SJCRH30 (cell line): ENCODE results near the gene SHROOM1. TPM values are rescaled to one million over a fixed set of nuclear protein-coding genes. Genes with fewer than 3 reads are reported as not detected.
"Not testable (repeated sequence)": the region's sequence is repeated elsewhere in the genome, so short reads cannot be mapped to it uniquely, and the experiment has no call there.

ENCODE experiments used
- DNase-seq, 2 experiments: peaks; one replicate each; pipeline ENCODE4 v3.0.0-alpha.2; 2015 to 2020
- H3K27ac ChIP-seq: fragments of 250-450 bp; sonication (Bioruptor Pico); 2 replicates; pipeline ENCODE4 v1.5.1; 2020; ENCODE audit warnings: mild to moderate bottlenecking, moderate library complexity
- H3K27me3 ChIP-seq: fragments of 250-450 bp; sonication (Bioruptor Pico); 2 replicates; pipeline ENCODE4 v1.5.1; 2020; ENCODE audit warnings: mild to moderate bottlenecking, moderate library complexity
- H3K36me3 ChIP-seq: fragments of 250-450 bp; sonication (Bioruptor Pico); 2 replicates; pipeline ENCODE4 v1.5.1; 2020; ENCODE audit warnings: mild to moderate bottlenecking, moderate library complexity
- H3K4me1 ChIP-seq: fragments of 250-450 bp; sonication (Bioruptor Pico); 2 replicates; pipeline ENCODE4 v1.5.1; 2020; ENCODE audit warnings: mild to moderate bottlenecking, moderate library complexity
- H3K4me3 ChIP-seq: fragments of 250-450 bp; sonication (Bioruptor Pico); 2 replicates; pipeline ENCODE4 v1.5.1; 2020; ENCODE audit warnings: mild to moderate bottlenecking, moderate library complexity
- H3K9me3 ChIP-seq: fragments of 250-450 bp; sonication (Bioruptor Pico); replicated peaks from 2 replicates; pipeline ENCODE4 v1.5.1; 2020; ENCODE audit warnings: mild to moderate bottlenecking, moderate library complexity
- total RNA-seq: library from RNA; depleted of rRNA; stranded (reverse); fragments of >200 nt; shearing (Covaris generic); gene quantifications from 2 replicates; pipeline ENCODE4 v1.2.3, GENCODE V29; 2014

Gene SHROOM1
- total RNA-seq, 1 experiment from 2014 or later: 1.6 TPM

DNA sequence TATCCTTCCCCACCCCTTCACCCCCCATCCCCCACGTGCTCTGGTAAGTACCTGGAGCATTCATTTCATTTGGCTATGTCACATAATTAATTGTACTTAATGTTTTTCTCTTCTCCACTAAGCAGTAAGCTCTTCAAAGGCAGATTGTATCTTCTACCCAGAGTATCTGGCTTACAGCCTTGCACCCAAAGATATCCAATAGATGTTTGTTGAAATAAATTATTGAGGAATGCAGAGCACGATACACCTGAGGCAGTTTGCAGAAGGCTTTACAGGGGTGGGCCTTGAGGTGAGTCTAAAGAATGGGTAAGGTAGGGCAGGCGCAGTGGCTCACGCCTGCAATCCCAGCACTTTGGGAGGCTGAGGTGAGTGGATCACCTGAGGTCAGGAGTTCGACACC is 19.8 kb downstream of the SHROOM1 start:
- Histone ChIP-seq H3K4me3 (no peak overlapping the region), H3K4me1 (no peaks in the 10 kb centered on the region), H3K36me3 (no peaks in the 10 kb centered on the region), H3K27ac (no peak overlapping the region), H3K27me3 (peaks cover 4% of the 10 kb centered on the region; the same call in 1 of the 2 replicates), H3K9me3 (no peaks in the 10 kb centered on the region)
- DNase-seq: no peak

DNA sequence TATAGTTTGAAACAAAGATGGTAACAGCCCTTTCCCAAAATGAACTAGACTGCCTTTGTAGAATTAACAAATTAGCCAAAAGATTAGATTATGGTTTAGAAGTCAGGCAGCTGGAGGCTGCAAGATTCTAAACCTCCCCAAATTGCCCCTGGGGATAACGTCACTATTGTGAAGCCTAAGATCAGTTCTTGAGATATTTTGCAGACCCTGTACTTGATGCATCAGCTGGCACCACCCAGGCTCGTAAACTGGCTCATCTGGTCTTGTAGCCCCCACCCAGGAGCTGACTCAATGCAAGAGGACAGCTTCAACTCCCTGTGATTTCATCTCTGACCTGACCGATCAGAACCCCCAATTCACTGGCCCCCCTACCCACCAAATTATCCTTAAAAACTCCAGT is 21.6 kb downstream of the SHROOM1 start:
- no peak overlapping the region for H3K4me3 ChIP-seq
- no peak for DNase-seq
- peaks cover 4% of the 10 kb centered on the region; the same call in 1 of the 2 replicates for H3K27me3 ChIP-seq
- H3K36me3 ChIP-seq: no peaks in the 10 kb centered on the region
- H3K27ac ChIP-seq: no peak overlapping the region
- H3K4me1 ChIP-seq: no peaks in the 10 kb centered on the region
- H3K9me3 ChIP-seq: no peaks in the 10 kb centered on the region

DNA sequence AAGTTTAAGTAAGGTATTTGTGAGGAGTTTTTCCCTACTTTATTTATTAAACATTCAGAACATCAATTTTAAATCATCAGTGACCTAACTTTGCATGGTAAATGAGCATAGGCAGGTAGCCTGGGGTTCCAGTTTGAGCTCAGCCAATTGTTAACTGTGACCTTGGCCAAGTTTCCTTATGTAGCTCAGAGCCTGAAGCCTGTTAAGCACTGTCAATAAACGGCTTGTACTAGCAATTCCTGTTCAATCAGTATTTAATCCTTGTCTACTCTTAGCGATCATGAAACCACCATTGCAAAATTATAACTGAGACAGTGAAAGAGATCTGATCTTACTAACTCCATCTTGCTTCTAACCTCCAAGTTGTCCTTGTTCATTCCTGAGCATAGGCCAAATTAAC is 22.0 kb downstream of the SHROOM1 start:
- no peak overlapping the region for H3K4me3 ChIP-seq
- H3K4me1 ChIP-seq: no peaks in the 10 kb centered on the region
- no peak for DNase-seq
- no peaks in the 10 kb centered on the region for H3K9me3 ChIP-seq
- H3K36me3 ChIP-seq: no peaks in the 10 kb centered on the region
- no peak overlapping the region for H3K27ac ChIP-seq
- peaks cover 4% of the 10 kb centered on the region; the same call in 1 of the 2 replicates for H3K27me3 ChIP-seq

DNA sequence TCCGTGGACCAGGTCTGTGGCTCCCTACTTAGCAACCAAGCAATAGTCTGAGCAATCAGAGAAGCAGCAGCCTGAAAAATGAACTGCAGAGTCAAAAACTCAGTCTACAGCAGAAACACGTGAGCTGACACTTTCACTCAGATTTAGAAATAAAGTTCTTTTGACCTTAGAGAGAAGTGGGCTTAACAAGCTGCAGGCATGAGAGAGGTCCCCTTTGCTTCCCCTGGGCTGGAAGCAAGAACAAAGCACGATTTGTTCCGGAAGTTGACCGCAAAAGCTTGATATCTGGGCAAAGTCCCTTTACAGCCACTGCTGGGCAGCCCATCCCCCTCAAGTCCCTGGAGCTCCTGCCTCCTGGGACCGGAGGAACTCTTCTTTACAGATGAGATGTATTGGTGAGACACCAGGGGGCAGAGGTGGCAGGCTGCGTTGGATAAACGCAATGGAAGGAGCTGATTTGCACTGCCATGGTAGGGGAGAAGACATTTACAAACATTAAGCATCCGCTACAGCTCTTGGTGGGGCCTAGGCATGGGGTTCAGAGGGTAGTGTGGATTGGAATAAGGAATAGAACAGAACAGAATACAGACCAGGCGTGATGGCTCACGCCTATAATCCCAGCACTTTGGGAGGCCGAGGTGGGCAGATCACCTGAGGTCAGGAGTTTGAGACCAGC is 23.1 kb downstream of the SHROOM1 start:
- peaks cover 4% of the 10 kb centered on the region; the same call in 1 of the 2 replicates for H3K27me3 ChIP-seq
- H3K27ac ChIP-seq: no peak overlapping the region
- no peaks in the 10 kb centered on the region for H3K4me1 ChIP-seq
- no peak overlapping the region for H3K4me3 ChIP-seq
- DNase-seq: peak; percentile 65 to 77
- no peaks in the 10 kb centered on the region for H3K9me3 ChIP-seq
- H3K36me3 ChIP-seq: no peaks in the 10 kb centered on the region

DNA sequence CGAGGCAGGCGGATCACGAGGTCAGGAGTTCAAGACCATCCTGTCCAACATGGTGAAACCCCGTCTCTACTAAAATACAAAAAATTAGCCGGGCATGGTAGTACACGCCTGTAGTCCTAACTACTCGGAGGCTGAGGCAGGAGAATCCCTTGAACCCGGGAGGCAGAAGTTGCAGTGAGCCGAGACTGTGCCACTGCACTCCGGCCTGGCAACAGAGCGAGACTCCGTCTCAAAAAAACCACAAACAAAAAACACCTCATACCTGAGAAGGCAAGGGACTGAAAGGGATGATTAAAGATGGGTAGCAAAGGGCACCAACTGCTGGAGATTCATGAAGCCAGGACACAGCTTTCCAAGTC is 23.7 kb downstream of the SHROOM1 start:
- not testable (repeated sequence) for H3K27ac ChIP-seq, H3K4me1 ChIP-seq, H3K27me3 ChIP-seq, DNase-seq, H3K4me3 ChIP-seq, H3K9me3 ChIP-seq, H3K36me3 ChIP-seq

DNA sequence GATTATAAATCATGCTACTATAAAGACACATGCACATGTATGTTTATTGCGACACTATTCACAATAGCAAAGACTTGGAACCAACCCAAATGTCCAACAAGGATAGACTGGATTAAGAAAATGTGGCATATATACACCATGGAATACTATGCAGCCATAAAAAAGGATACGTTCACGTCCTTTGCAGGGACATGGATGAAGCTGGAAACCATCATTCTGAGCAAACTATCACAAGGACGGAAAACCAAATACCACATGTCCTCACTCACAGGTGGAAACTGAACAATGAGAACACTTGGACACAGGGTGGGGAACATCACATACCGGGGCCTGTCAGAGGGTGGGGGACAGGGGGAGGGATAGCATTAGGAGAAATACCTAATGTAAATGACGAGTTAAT is 24.6 kb downstream of the SHROOM1 start:
- H3K27ac ChIP-seq, H3K9me3 ChIP-seq, H3K4me1 ChIP-seq, H3K36me3 ChIP-seq, H3K4me3 ChIP-seq, DNase-seq, H3K27me3 ChIP-seq: not testable (repeated sequence)

DNA sequence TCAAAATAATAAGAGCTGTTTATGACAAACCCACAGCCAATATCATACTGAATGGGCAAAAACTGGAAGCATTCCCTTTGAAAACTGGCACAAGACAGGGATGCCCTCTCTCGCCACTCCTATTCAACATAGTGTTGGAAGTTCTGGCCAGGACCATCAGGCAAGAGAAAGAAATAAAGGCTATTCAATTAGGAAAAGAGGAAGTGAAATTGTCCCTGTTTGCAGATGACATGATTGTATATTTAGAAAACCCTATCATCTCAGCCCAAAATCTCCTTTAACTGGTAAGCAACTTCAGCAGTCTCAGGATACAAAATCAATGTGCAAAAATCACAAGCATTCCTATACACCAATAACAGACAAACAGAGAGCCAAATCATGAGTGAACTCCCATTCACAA is 26.2 kb downstream of the SHROOM1 start:
- not testable (repeated sequence) for H3K4me3 ChIP-seq, H3K27ac ChIP-seq, H3K4me1 ChIP-seq, DNase-seq, H3K27me3 ChIP-seq, H3K9me3 ChIP-seq, H3K36me3 ChIP-seq

DNA sequence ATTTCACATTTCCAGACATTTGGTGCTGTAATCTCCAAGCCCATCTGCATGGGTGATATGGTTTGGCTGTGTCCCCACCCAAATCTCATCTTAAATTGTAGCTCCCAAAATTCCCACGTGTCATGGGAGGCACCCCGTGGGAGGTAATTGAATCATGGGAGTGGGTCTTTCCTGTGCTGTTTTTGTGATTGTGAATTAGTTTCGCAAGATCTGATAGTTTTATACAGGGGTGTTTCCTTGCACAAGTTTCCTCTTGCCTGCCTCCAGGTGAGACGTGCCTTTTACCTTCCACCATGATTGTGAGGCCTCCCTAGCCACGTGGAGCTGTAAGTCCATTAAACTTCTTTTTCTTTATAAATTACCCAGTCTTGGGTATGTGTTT is 27.8 kb downstream of the SHROOM1 start:
- not testable (repeated sequence) for H3K9me3 ChIP-seq, H3K27ac ChIP-seq, H3K27me3 ChIP-seq, H3K36me3 ChIP-seq, DNase-seq, H3K4me3 ChIP-seq, H3K4me1 ChIP-seq

DNA sequence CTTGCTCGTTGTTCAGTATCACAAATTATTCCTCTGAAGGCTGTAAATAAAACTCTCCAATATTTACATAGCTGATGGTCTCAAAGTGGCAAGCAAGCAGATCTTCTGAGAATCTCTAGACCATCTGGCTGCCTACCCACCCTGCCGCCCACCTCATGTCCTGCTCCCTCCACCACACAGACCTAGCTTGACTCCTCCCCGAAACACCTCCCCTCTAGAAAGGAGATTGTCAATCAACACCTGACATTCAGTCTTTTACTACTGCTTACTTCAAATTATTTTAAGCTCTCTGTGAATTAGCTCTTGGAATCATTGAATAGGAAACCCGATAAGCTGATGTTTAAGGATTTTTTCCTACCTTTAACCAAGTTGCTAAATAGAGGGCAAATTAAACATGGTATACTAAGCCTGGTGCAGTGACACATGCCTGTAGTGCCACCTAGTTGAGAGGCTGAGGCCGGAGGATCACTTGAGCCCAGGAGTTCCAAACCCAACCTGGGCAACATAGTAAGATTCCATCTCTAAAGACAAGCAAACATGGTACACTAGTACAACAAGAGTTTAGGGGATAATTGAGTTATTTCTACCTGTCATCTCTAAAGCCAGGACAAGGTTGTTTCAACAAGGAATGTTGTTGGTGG is 28.3 kb downstream of the SHROOM1 start:
- Histone ChIP-seq H3K4me1 (no peaks in the 10 kb centered on the region), H3K4me3 (no peak overlapping the region), H3K27ac (no peak overlapping the region), H3K27me3 (no peaks in the 10 kb centered on the region), H3K9me3 (no peaks in the 10 kb centered on the region), H3K36me3 (no peaks in the 10 kb centered on the region)
- DNase-seq: no peak

DNA sequence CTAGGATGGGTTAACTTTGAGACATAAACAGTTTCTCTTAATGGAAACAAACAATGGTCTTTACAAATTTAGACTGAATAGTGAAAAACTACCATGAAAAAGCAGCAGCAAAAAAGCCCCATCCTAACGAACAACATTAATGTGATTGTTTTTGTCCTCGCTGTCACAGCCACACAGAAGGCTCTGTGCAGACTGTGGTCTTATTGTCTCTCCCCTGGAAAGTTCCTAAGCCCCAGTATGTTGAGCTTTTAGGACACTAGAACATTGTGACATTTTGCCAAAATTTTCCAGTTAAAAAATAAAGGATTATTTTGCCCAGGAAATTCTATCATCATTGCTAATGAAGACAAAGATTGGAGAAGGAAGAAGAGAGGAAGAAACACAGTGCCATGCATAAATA is 29.9 kb downstream of the SHROOM1 start:
- DNase-seq: no peak
- Histone ChIP-seq H3K36me3 (no peaks in the 10 kb centered on the region), H3K4me1 (no peaks in the 10 kb centered on the region), H3K27me3 (no peaks in the 10 kb centered on the region), H3K27ac (no peak overlapping the region), H3K9me3 (no peaks in the 10 kb centered on the region), H3K4me3 (no peak overlapping the region)

DNA sequence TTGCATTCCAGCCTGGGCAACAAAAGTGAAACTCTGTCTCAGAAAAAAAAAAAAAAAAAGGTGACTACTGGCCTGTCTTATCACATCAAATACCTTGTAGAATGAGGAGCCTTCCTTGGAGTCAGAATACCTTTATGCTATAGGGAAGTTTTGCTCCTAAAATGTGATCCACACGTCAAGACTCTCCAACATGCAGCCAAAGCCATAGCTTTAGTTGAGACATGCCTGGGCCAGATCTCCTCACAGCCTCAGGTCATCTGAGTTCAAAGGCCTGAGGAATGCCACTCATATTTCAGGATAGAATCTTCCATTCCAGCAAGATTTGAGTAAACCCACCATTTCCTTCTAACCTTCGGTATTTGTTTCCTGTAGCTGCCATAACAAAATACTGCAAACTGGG is 31.1 kb downstream of the SHROOM1 start:
- DNase-seq: no peak
- Histone ChIP-seq H3K9me3 (no peaks in the 10 kb centered on the region), H3K27me3 (no peaks in the 10 kb centered on the region), H3K27ac (no peak overlapping the region), H3K36me3 (no peaks in the 10 kb centered on the region), H3K4me1 (no peaks in the 10 kb centered on the region), H3K4me3 (no peak overlapping the region)

DNA sequence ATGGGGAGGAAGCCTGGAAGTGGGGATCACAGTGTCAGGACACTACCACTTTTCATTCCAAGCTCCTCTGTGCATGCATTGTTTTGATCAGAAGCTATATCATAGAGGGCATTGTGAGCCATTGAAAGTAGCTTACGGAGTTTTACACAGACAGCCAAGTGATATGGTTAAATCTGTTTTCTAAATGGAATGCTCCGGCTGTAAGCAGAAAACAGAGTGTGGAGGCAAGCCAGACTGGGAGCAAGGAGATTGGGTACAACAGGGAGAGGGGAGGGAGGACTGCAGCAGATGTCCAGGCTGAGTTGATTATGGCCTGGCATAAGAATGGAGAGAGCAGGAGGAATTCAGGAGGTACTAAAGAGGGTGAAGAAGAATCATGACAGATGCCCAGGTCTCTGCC is 32.8 kb downstream of the SHROOM1 start:
- Histone ChIP-seq H3K27me3 (no peaks in the 10 kb centered on the region), H3K27ac (no peak overlapping the region), H3K4me3 (no peak overlapping the region), H3K9me3 (no peaks in the 10 kb centered on the region), H3K36me3 (no peaks in the 10 kb centered on the region), H3K4me1 (no peaks in the 10 kb centered on the region)
- DNase-seq: no peak

DNA sequence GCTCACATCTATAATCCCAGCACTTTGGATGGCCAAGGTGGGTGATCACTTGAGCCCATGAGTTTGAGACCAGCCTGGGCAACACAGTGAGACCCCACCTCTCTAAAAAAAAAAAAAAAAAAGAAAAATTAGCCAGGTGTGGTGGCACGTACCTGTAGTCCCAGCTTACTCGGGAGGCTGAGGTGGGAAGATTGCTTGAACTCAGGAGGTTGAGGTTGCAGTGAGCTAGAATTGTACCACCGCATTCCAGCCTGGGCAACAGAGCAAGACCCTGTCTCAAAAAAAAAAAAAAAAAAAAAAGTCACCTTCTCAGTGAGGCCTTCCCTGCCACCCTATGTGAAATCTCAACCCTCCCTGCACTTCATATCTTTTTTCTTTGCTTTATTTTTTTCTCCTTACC is 39.4 kb downstream of the SHROOM1 start:
- Histone ChIP-seq H3K27ac (no peak overlapping the region), H3K27me3 (no peaks in the 10 kb centered on the region; the same call in 1 of the 2 replicates), H3K9me3 (no peaks in the 10 kb centered on the region), H3K36me3 (no peaks in the 10 kb centered on the region), H3K4me1 (no peaks in the 10 kb centered on the region), H3K4me3 (no peak overlapping the region)
- no peak for DNase-seq

DNA sequence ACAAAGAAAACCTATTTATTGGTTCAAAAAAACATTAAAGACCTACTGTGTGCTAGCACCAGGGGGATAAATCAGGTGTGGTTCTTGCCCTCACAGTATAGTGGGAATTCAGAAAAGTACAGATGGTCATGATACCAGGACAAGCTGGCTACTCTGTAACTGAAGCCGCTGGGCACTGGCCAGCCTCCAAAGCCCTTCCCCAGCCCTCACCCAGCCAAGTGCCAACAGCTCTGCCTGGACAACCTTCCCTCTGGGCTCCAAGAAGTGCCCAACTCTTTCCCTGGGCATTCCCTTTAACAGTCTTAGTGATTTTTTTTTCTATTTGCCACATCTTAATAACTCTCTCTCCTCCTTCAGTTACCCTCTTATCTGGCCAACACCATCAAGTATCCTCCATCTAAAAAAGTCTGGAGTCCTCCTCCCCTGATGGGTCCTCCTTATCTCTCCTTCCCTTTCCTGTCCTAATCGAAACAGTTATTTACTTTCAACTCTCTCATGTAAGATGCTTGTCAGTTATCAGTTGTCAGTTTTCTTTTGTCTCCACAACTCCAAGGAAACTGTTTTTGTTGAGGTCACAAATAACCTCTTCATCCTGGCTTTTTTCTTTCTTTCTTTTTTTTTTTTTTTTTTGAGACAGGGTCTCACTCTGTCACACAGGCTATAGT is 40.1 kb downstream of the SHROOM1 start:
- DNase-seq: no peak
- no peak overlapping the region for H3K4me3 ChIP-seq
- H3K27ac ChIP-seq: no peak overlapping the region
- no peaks in the 10 kb centered on the region for H3K36me3 ChIP-seq
- H3K27me3 ChIP-seq: no peaks in the 10 kb centered on the region; the same call in 1 of the 2 replicates
- no peaks in the 10 kb centered on the region for H3K4me1 ChIP-seq
- H3K9me3 ChIP-seq: no peaks in the 10 kb centered on the region

DNA sequence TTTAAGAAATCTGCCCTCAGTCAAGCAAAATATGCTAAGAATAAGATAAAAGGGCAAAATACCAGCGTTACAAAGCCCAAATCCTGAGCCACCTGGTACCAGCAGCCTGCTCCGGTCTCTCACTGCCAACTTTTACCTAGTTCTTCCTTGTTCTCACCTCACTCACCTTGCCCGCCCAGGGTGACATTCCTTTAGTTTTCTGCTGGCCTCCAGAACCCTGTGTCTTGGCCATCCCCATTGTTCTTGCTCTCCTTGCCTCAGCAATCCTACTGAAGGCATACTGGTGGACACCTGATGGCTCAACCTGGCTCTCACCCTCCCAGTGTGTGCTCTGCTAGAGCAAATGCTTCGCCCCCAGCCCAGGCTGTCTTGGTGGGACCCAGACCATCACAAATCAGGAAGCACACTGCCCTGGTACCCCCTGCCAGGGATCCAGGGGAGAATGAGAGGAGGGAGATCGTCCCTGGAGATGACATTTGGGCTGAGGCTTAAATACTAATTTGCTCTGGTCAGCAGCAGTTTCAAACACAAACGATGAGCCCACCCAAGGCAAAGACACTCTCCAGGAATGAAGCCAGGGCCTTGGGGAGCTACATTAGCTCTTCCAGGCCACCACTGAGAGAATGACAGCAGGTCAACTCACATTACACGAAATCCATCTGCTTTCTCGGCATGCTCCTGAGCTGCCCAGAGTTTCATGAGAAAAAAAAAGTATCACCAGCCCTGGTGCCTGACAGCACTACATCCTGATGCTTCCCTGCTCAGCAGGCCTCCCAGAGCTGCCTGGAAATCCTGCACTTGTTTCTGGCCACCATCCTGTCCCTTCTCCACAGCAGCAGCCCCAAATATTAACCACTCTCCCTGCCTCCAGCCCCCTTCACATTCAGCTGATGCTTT is 41.2 kb downstream of the SHROOM1 start:
- H3K27ac ChIP-seq: no peak overlapping the region

More for the DNA sequence above, 41.2 kb downstream of the SHROOM1 start:
- H3K4me1 ChIP-seq: no peaks in the 10 kb centered on the region
- no peaks in the 10 kb centered on the region for H3K9me3 ChIP-seq
- H3K36me3 ChIP-seq: no peaks in the 10 kb centered on the region
- H3K27me3 ChIP-seq: no peaks in the 10 kb centered on the region; the same call in 1 of the 2 replicates
- no peak for DNase-seq
- H3K4me3 ChIP-seq: no peak overlapping the region
